ENCODE data around the gene PNMA6A.

GRCh38 chrX:153061732-153062131, 10.5 kb upstream of the PNMA6A start:
- TF ChIP-seq CTCF (IDR thresholded peaks at IDR 0.05), result no peak
- TF ChIP-seq EZH2phosphoT487 (IDR thresholded peaks at IDR 0.05; ENCODE audit: borderline replicate concordance, low read depth), result no peak
- TF ChIP-seq YY1 (IDR thresholded peaks at IDR 0.05; ENCODE audit: low read depth), result no peak
- TF ChIP-seq MXI1 (IDR thresholded peaks at IDR 0.05; ENCODE audit: low read depth, low read length), result no peak
- no peak for TF ChIP-seq RCOR1 (IDR thresholded peaks at IDR 0.05; ENCODE audit: low read length)
- no peak for TF ChIP-seq REST (IDR thresholded peaks at IDR 0.05; ENCODE audit: low read depth, low read length)
- peak; percentile 34; the same call in 1 of the 2 replicates for TF ChIP-seq JUND (IDR thresholded peaks at IDR 0.05)
- no peak for TF ChIP-seq SIN3A (IDR thresholded peaks at IDR 0.05; ENCODE audit: borderline replicate concordance, low read depth, low read length)
- no peak for TF ChIP-seq EP300 (IDR thresholded peaks at IDR 0.05; ENCODE audit: borderline replicate concordance in 1 of 2, low read depth in 1 of 2, low read length in 1 of 2)
- TF ChIP-seq SMC3 (IDR thresholded peaks at IDR 0.05; ENCODE audit: low read depth, low read length), result no peak
- no peak for TF ChIP-seq RXRA (IDR thresholded peaks at IDR 0.05; ENCODE audit: borderline replicate concordance, low read depth)

All from SK-N-SH (cell line).